G401.6 (cell line): ENCODE measurements around the gene STRA6.
"Not testable (repeated sequence)": the region's sequence is repeated elsewhere in the genome, so short reads cannot be mapped to it uniquely, and the experiment has no call there.

Experiments used
- FAIRE-seq: peaks from 2 replicates; lab custom pipeline; 2012; peaks lifted over from hg19 to GRCh38; lab: Jason Lieb, UNC

Gene STRA6

GRCh38 chr15:74179983-74180880, 22.4 kb downstream of the STRA6 start:
- no peak for FAIRE-seq

DNA sequence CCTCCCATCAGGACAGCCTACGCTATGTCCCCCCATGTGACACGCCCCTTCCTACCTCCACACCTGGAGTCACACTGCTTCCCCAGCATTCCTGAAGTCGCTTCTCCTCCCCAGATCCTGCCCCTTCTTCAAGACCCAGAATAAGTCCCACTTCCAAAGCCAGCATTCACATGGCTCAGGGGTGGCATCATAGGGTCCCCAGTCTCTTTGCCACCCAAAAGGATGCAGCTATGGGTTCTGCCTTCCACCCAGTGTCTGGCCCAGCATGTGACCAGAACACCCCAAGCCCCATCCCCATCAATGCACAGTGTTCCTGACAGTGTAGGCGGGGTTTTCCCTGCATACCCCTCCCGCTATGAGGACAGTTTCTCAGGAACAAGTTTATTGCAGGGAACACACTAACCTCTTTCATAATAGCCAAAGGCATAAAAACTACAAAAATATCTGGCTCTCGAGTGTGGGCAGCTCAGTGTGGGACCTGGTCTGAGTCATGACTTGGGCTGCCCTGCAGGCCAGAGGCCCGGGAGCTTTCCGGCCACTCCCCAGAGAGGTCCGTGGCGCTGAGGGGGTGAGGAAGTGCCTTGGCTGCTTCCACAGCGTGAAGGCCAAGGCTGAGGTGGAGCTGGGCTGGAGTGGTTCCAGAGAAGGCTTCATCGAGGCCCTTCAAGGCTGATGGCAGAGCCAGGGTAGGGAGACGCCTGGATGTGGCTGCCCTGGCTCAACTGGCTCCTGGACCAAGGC, 23.3 kb downstream of the STRA6 start:
- no peak for FAIRE-seq

- FAIRE-seq: no peak
Measured at GRCh38 chr15:74178326-74179100, 24.1 kb downstream of the STRA6 start.

DNA sequence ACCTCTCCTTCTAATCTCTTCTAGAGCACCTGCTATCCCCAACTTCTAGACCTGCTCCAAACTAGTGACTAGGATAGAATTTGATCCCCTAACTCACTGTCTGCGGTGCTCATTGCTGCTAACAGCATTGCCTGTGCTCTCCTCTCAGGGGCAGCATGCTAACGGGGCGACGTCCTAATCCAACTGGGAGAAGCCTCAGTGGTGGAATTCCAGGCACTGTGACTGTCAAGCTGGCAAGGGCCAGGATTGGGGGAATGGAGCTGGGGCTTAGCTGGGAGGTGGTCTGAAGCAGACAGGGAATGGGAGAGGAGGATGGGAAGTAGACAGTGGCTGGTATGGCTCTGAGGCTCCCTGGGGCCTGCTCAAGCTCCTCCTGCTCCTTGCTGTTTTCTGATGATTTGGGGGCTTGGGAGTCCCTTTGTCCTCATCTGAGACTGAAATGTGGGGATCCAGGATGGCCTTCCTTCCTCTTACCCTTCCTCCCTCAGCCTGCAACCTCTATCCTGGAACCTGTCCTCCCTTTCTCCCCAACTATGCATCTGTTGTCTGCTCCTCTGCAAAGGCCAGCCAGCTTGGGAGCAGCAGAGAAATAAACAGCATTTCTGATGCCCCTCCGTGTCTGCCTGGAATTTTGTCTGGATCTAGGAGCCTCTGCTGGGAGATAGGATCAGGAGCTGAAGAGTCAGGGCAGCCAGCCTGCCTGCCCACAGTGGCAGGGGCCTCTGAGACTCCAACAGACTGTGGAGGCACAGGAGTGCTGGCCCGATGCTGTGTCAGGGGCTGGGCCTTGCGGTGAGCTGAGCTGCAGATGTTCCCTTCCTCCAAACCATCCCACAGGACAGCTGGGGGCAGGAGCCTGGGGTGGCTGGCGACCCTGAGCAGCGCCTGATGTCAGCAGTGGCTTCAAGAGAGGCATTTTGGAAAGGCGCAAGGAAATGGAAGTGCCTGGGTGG, 26.0 kb downstream of the STRA6 start:
- FAIRE-seq: no peak

DNA sequence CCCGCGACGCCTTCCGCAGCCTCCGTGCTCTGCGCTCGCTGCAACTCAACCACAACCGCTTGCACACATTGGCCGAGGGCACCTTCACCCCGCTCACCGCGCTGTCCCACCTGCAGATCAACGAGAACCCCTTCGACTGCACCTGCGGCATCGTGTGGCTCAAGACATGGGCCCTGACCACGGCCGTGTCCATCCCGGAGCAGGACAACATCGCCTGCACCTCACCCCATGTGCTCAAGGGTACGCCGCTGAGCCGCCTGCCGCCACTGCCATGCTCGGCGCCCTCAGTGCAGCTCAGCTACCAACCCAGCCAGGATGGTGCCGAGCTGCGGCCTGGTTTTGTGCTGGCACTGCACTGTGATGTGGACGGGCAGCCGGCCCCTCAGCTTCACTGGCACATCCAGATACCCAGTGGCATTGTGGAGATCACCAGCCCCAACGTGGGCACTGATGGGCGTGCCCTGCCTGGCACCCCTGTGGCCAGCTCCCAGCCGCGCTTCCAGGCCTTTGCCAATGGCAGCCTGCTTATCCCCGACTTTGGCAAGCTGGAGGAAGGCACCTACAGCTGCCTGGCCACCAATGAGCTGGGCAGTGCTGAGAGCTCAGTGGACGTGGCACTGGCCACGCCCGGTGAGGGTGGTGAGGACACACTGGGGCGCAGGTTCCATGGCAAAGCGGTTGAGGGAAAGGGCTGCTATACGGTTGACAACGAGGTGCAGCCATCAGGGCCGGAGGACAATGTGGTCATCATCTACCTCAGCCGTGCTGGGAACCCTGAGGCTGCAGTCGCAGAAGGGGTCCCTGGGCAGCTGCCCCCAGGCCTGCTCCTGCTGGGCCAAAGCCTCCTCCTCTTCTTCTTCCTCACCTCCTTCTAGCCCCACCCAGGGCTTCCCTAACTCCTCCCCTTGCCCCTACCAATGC, 27.1 kb downstream of the STRA6 start:
- FAIRE-seq: no peak

DNA sequence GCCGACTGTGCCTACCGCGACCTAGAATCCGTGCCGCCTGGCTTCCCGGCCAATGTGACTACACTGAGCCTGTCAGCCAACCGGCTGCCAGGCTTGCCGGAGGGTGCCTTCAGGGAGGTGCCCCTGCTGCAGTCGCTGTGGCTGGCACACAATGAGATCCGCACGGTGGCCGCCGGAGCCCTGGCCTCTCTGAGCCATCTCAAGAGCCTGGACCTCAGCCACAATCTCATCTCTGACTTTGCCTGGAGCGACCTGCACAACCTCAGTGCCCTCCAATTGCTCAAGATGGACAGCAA, 27.7 kb downstream of the STRA6 start:
- FAIRE-seq: no peak

DNA sequence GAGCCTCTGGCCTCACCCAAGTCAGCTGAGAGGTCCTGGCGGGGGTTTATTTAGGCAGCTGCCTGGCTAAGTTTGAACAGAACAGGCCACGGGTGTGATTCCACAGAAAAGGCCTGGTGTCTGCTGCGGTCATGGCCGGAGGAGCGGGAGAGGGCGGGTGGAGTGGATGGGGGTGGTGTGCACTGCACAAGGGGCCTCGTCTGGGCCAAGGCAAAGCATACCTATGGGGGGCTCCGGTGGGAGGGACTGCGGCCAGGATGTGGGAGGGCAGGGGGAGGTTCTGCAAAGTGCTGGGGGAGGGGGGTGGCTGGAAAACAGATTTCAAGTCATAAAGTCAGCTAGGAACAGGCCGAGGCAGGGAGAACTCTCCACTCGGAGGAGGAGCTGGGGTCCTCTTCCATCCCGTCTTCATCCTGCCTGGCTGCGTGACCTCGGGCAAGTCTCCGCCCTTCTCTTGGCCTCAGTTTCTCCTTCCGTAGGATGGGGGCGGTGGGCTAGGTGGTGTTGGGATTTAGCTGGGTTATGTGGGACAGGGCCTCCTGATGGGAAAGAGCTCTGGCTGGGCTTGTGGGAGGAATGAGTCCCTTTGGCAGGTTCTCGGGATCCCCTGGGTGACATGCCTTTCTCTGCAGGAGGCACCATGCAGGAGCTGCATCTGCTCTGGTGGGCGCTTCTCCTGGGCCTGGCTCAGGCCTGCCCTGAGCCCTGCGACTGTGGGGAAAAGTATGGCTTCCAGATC, 28.2 kb downstream of the STRA6 start:
- FAIRE-seq: no peak

GRCh38 chr15:74173380-74174218, 29.0 kb downstream of the STRA6 start, which contains the start of gene ISLR:
ISLR (plus strand) TSS chr15:74173710; CDS start chr15:74174859, 1,149 bp downstream.
- FAIRE-seq: no peak

DNA sequence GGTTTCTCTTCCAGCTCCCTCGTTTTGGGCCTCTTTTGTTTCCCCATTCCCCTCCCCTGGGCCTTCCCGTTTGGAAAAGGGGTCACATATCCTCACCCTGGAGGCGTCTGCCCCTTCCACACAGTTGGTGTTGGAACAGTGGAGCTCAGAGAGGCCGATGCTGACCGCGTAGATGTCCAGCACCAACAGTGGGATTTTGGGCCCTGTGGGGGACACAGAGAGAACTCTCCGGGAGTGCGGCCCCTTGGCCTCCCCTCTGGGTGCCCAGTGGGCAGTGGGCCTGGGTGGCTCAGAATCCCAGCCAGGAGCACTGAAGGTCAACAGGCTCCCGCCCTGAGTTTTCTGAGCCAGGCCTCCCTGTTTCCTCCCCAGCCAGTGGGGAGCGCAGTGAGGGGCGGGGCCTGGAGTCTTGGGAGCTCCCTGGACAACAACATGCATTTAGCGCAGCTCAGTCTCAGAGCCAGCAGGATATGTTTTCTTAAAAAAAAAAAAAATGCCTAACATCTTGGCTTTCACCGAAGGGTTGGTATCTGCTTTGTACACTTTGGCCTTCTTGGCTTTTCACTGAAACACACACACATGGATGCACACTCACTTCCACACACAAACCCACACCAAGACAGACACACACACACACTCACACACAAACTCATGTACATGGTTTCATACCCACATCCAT, 29.7 kb downstream of the STRA6 start:
- no peak for FAIRE-seq

DNA sequence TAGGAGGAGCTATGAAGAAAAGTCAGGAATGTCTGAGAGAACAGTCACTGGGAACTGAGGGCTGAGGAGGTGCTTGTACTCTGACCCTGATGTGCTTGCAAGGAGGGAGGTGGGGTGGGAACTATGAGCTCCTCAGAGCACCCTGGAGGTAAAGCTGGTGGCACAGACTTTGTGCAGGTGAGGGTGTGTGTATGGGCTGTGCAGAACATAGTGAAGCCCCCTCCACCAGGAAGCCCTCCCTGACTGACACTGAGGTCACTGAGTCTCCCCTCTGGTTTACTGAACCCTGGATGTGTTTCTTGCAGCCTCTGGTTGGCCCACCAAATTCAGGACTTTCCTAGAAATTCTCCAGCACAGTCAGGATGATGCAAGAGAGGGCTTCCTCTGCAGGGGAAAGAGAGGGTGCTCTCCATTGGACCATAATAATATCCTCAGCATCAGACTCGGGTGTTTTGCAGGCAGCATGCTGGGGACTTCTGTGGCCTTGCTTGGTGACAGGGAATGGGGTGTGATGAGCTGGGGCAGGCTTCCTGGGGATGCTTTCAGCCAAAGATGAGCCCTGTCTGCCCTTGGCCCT, 30.5 kb downstream of the STRA6 start:
- no peak for FAIRE-seq

- FAIRE-seq: no peak
Measured at GRCh38 chr15:74170875-74171578, 31.6 kb downstream of the STRA6 start.

- FAIRE-seq: no peak
Measured at GRCh38 chr15:74170071-74170844, 32.3 kb downstream of the STRA6 start.

GRCh38 chr15:74168711-74169126, 33.9 kb downstream of the STRA6 start:
- FAIRE-seq: no peak

- FAIRE-seq: no peak
Measured at GRCh38 chr15:74167891-74168331, 34.7 kb downstream of the STRA6 start.

DNA sequence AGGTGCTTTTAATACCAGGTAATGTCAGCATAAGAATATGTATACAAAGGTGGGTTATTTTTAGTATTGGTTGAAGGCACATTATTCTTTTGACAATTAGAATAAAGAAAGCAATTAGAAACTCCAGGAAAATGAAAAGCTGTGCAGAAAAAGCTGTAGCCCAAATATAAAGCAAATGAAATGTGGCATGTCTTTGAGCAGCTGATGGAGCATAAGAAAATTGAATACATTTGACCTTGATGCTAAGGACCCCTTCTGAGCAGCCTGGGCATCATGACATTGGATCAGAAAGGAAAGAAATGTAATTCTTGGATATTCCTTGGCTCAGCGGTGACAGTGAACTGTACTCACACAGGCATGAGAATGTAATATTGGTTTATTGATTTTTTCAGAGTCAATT, 37.1 kb downstream of the STRA6 start:
- FAIRE-seq: no peak

DNA sequence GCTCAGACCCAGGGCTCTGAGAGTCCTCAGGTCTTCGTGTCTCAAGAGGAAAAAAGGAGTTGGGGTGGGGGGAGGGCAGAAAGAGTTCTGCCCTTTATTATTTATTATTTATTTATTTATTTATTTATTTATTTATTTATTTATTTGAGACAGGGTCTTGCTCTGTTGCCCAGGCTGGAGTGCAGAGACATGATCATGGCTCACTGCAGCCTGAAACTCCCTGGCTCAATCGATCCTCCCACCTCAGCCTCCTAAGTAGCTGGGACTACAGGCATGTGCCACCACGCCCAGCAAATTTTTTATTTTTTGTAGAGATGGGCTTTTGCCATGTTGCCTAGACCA, 40.4 kb downstream of the STRA6 start:
- not testable (repeated sequence) for FAIRE-seq
